Stimulated activated CD4-positive, alpha-beta T cell treated with anti-CD3 and anti-CD28 coated beads, Interleukin-4, amount 100 ng/mL, for 48 hours (primary cell): ENCODE data around the gene SFMBT2.
"Not testable (repeated sequence)": the region's sequence is repeated elsewhere in the genome, so short reads cannot be mapped to it uniquely, and the experiment has no call there.

ENCODE experiments used
- DNase-seq, 2 donors: peaks; one replicate each; pipeline ENCODE4 v3.0.0-alpha.2; 2020; ENCODE audit warnings: low read depth in 2 of 2

Gene SFMBT2

GRCh38 chr10:7225133-7225532 lies 185.7 kb downstream of the SFMBT2 start:
- DNase-seq: no peak

- no peak for DNase-seq
Measured at GRCh38 chr10:7218968-7219367, 191.9 kb downstream of the SFMBT2 start.

GRCh38 chr10:7212696-7213095 lies 198.1 kb downstream of the SFMBT2 start:
- not testable (repeated sequence) for DNase-seq

GRCh38 chr10:7211857-7212577 lies 198.8 kb downstream of the SFMBT2 start:
- DNase-seq: no peak

GRCh38 chr10:7210516-7210915 lies 200.3 kb downstream of the SFMBT2 start:
- DNase-seq: no peak

GRCh38 chr10:7209458-7209857 lies 201.4 kb downstream of the SFMBT2 start:
- no peak for DNase-seq

- DNase-seq: no peak
Measured at GRCh38 chr10:7206412-7207100, 204.3 kb downstream of the SFMBT2 start.

- DNase-seq: no peak
Measured at GRCh38 chr10:7205656-7206055, 205.2 kb downstream of the SFMBT2 start.

GRCh38 chr10:7202793-7203355 lies 208.0 kb downstream of the SFMBT2 start:
- no peak for DNase-seq

- no peak for DNase-seq
Measured at GRCh38 chr10:7199152-7199760, 211.6 kb downstream of the SFMBT2 start.

GRCh38 chr10:7196284-7196683 lies 214.6 kb downstream of the SFMBT2 start:
- no peak for DNase-seq

GRCh38 chr10:7195118-7195517 lies 215.7 kb downstream of the SFMBT2 start:
- DNase-seq: no peak

- no peak for DNase-seq
Measured at GRCh38 chr10:7194571-7194970, 216.3 kb downstream of the SFMBT2 start.

- peak; percentile 19 to 22 for DNase-seq
Measured at GRCh38 chr10:7193369-7193768, 217.5 kb downstream of the SFMBT2 start.

- peak; percentile 28 to 36 for DNase-seq
Measured at GRCh38 chr10:7192831-7193361, 217.9 kb downstream of the SFMBT2 start.

- DNase-seq: no peak
Measured at GRCh38 chr10:7192061-7192460, 218.8 kb downstream of the SFMBT2 start.

- not testable (repeated sequence) for DNase-seq
Measured at GRCh38 chr10:7190772-7191171, 220.1 kb downstream of the SFMBT2 start.

- no peak for DNase-seq
Measured at GRCh38 chr10:7189909-7190308, 220.9 kb downstream of the SFMBT2 start.

- no peak for DNase-seq
Measured at GRCh38 chr10:7188456-7189050, 222.3 kb downstream of the SFMBT2 start.

GRCh38 chr10:7186387-7187018 lies 224.3 kb downstream of the SFMBT2 start:
- no peak for DNase-seq

- DNase-seq: no peak
Measured at GRCh38 chr10:7185367-7185690, 225.5 kb downstream of the SFMBT2 start.
